Breast epithelium (tissue), 3 donors: ENCODE measurements around the gene ZNF639.

Experiments used
- POLR2A ChIP-seq: fragments of 450-650 bp; IDR thresholded peaks from one replicate; pipeline ENCODE4 v1.6.1; 2016; ENCODE audit warnings: antibody characterized with exemption, mild to moderate bottlenecking, moderate library complexity
- TF ChIP-seq, protein P1 (sequence below), 3 donors: fragments of 450-650 bp; IDR thresholded peaks; one replicate each; pipeline ENCODE4 v1.5.1; 2016 to 2017; ENCODE audit warnings: antibody characterized with exemption in 3 of 3, mild to moderate bottlenecking in 3 of 3, moderate library complexity in 3 of 3

DNA sequence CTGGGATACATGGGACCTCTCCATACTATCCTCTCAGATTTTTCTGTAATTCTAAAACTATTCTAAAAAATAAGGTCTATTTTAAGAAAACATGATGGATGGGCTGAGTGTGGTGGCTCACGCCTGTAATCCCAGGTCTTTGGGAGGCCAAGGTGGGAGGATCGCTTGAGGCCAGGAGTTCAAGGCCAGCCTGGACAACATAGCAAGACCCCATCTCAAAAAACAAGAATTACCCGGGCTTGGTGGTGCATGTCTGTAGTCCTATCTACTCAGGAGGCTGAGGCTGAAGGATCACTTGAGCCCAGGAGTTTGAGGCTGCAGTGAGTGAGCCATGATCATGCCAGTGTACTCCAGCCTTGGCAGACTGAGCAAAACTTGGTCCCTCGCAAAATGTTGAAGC is 9.4 kb downstream of the ZNF639 start:
- TF ChIP-seq, protein P1, sequence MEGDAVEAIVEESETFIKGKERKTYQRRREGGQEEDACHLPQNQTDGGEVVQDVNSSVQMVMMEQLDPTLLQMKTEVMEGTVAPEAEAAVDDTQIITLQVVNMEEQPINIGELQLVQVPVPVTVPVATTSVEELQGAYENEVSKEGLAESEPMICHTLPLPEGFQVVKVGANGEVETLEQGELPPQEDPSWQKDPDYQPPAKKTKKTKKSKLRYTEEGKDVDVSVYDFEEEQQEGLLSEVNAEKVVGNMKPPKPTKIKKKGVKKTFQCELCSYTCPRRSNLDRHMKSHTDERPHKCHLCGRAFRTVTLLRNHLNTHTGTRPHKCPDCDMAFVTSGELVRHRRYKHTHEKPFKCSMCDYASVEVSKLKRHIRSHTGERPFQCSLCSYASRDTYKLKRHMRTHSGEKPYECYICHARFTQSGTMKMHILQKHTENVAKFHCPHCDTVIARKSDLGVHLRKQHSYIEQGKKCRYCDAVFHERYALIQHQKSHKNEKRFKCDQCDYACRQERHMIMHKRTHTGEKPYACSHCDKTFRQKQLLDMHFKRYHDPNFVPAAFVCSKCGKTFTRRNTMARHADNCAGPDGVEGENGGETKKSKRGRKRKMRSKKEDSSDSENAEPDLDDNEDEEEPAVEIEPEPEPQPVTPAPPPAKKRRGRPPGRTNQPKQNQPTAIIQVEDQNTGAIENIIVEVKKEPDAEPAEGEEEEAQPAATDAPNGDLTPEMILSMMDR (IDR thresholded peaks at IDR 0.05): no peak
- TF ChIP-seq POLR2A: no peak
